Erythroblast (primary cell): ENCODE results near the gene DDAH2.
A peak's percentile ranks its signal among the peaks of the same experiment; 100 is the strongest.

ENCODE experiments used
- GATA1 ChIP-seq: IDR thresholded peaks from 2 replicates; pipeline ENCODE4 v1.6.1; 2011; ENCODE audit warnings: low read depth, mild to moderate bottlenecking, control low read depth, low read length, moderate library complexity
- POLR2A ChIP-seq: IDR thresholded peaks from 2 replicates; pipeline ENCODE4 v1.6.1; 2011; ENCODE audit warnings: mild to moderate bottlenecking, low read length

- TF ChIP-seq POLR2A (peak; percentile 51), GATA1 (no peak)
Observed at GRCh38 chr6:31776989-31777666, 48.0 kb upstream of the DDAH2 start, which contains the start of gene VWA7.
